NOMO-1 treated with dmso at 0.1 percent for 144 hours (cell line): Measurements from ENCODE around the gene ISG20.

Experiments used
- DNase-seq: peaks from one replicate; lab custom pipeline; 2025; ENCODE audit not compliant: unreplicated experiment; lab: John Stamatoyannopoulos, UW

ISG20 gene

GRCh38 chr15:88684345-88684744, 45.5 kb downstream of the ISG20 start:
- no peak for DNase-seq

GRCh38 chr15:88686166-88686565, 47.4 kb downstream of the ISG20 start:
- no peak for DNase-seq

- DNase-seq = no peak
Measured at GRCh38 chr15:88688394-88688933, 49.6 kb downstream of the ISG20 start.

- no peak for DNase-seq
Measured at GRCh38 chr15:88690331-88690730, 51.5 kb downstream of the ISG20 start.

- no peak for DNase-seq
Measured at GRCh38 chr15:88693191-88693590, 54.4 kb downstream of the ISG20 start.

- no peak for DNase-seq
Measured at GRCh38 chr15:88695101-88695500, 56.3 kb downstream of the ISG20 start.

- no peak for DNase-seq
Measured at GRCh38 chr15:88695691-88696251, 57.0 kb downstream of the ISG20 start.

- DNase-seq = no peak
Measured at GRCh38 chr15:88696254-88696653, 57.4 kb downstream of the ISG20 start.

GRCh38 chr15:88697276-88697675, 58.5 kb downstream of the ISG20 start:
- no peak for DNase-seq

- no peak for DNase-seq
Measured at GRCh38 chr15:88699861-88700260, 61.0 kb downstream of the ISG20 start.

GRCh38 chr15:88700716-88701115, 61.9 kb downstream of the ISG20 start:
- DNase-seq = no peak

- DNase-seq = no peak
Measured at GRCh38 chr15:88701561-88702095, 62.8 kb downstream of the ISG20 start.

- no peak for DNase-seq
Measured at GRCh38 chr15:88702983-88703382, 64.2 kb downstream of the ISG20 start.

- DNase-seq = no peak
Measured at GRCh38 chr15:88703533-88703932, 64.7 kb downstream of the ISG20 start.

GRCh38 chr15:88704791-88705768, 66.3 kb downstream of the ISG20 start:
- no peak for DNase-seq

- no peak for DNase-seq
Measured at GRCh38 chr15:88705769-88706165, 67.0 kb downstream of the ISG20 start.
